Stimulated activated CD4-positive, alpha-beta T cell treated with anti-CD3 and anti-CD28 coated beads, Interleukin-4, amount 100 ng/mL, for 4 hours (primary cell): Measurements from ENCODE around the gene ORMDL2.
A peak's percentile ranks its signal among the peaks of the same experiment; 100 is the strongest.

ENCODE experiments used
- DNase-seq, 2 experiments: peaks; one replicate each; pipeline ENCODE4 v3.0.0-alpha.2; 2020

ORMDL2 gene

GRCh38 chr12:55817345-55818139 is at the start of gene ORMDL2, which contains the start of gene SARNP:
Gene ORMDL2 (plus strand): TSS chr12:55818041. CDS start chr12:55819000, 959 bp downstream.
Gene SARNP (minus strand): TSS chr12:55817724. CDS start chr12:55817701, 23 bp downstream.
- DNase-seq, result peak; percentile 87 to 98

- DNase-seq, result no peak
Measured at GRCh38 chr12:55771736-55772135, 46.1 kb upstream of the ORMDL2 start.

- no peak for DNase-seq
Measured at GRCh38 chr12:55777856-55778255, 40.0 kb upstream of the ORMDL2 start.

- no peak for DNase-seq
Measured at GRCh38 chr12:55780685-55781084, 37.2 kb upstream of the ORMDL2 start.

- no peak for DNase-seq
Measured at GRCh38 chr12:55788546-55788945, 29.3 kb upstream of the ORMDL2 start.

GRCh38 chr12:55789171-55789570 is 28.7 kb upstream of the ORMDL2 start:
- DNase-seq, result no peak

GRCh38 chr12:55789893-55790292 is 27.9 kb upstream of the ORMDL2 start:
- no peak for DNase-seq

GRCh38 chr12:55795950-55796349 is 21.9 kb upstream of the ORMDL2 start:
- DNase-seq, result no peak

- DNase-seq, result no peak
Measured at GRCh38 chr12:55797068-55797467, 20.8 kb upstream of the ORMDL2 start.

GRCh38 chr12:55797550-55797949 is 20.3 kb upstream of the ORMDL2 start:
- DNase-seq, result no peak

- no peak for DNase-seq
Measured at GRCh38 chr12:55806982-55807381, 10.9 kb upstream of the ORMDL2 start.

GRCh38 chr12:55809274-55809673 is 8.6 kb upstream of the ORMDL2 start:
- DNase-seq, result no peak

GRCh38 chr12:55812088-55812487 is 5.8 kb upstream of the ORMDL2 start:
- no peak for DNase-seq

GRCh38 chr12:55814257-55814656 is 3.6 kb upstream of the ORMDL2 start:
- DNase-seq, result no peak

- no peak for DNase-seq
Measured at GRCh38 chr12:55815473-55815872, 2.4 kb upstream of the ORMDL2 start.

GRCh38 chr12:55816881-55817344 is 928 bp upstream of the ORMDL2 start:
- DNase-seq, result no peak

GRCh38 chr12:55818140-55818728 is 393 bp downstream of the ORMDL2 start:
- no peak for DNase-seq

GRCh38 chr12:55818886-55819285 is 1.0 kb downstream of the ORMDL2 start:
- no peak for DNase-seq

- DNase-seq, result no peak
Measured at GRCh38 chr12:55820679-55821078, 2.8 kb downstream of the ORMDL2 start.

GRCh38 chr12:55822228-55822627 is 4.4 kb downstream of the ORMDL2 start:
- no peak for DNase-seq

- DNase-seq, result no peak
Measured at GRCh38 chr12:55823419-55823818, 5.6 kb downstream of the ORMDL2 start.

GRCh38 chr12:55824726-55825125 is 6.9 kb downstream of the ORMDL2 start:
- no peak for DNase-seq

GRCh38 chr12:55827806-55828205 is 10.0 kb downstream of the ORMDL2 start:
- DNase-seq, result no peak

- DNase-seq, result no peak
Measured at GRCh38 chr12:55828357-55828756, 10.5 kb downstream of the ORMDL2 start.
